CD4-positive, alpha-beta T cell treated with Interleukin-15 for 4 hours (primary cell): ENCODE data around the gene DPP10.
"Not testable (repeated sequence)": the region's sequence is repeated elsewhere in the genome, so short reads cannot be mapped to it uniquely, and the experiment has no call there.

Experiments
- DNase-seq: peaks from one replicate; pipeline ENCODE4 v3.0.0-alpha.2; 2020; ENCODE audit warnings: low spot score

Gene DPP10

DNA sequence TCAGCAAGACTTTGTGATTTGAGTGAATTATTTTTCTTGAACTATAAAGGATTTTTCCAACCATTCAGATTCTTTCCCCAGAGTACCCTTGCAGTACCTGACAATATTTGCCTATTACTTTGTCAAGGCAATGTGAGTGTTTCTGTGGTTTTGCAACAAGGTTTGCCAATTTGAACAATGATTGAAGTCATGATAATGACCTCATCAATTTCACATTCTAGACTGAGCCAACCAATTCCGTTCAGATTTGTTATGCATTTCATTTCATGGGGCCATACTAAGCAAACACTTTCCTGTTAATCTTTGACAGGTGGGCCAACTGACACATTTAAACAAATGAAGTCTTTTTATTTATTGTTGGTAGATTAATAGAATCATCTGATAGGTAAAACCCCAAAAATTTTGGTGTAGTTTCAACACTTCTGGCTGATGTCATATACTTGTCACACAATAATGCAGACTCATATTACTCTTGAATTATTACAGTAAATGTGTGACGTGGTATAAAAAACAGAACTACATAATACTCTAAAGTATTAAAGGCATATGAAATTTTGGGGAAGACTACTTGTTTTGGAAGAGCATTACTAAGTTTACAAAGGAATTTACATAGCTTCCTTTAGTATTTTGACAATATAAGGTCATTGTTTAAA, 526.4 kb downstream of the DPP10 start:
- no peak for DNase-seq

GRCh38 chr2:115004321-115004720, 561.9 kb downstream of the DPP10 start:
- DNase-seq = not testable (repeated sequence)

- DNase-seq = no peak
These were observed 569.3 kb downstream of the DPP10 start for GRCh38 chr2:115011721-115012120.

GRCh38 chr2:115022013-115022412, 579.6 kb downstream of the DPP10 start:
- not testable (repeated sequence) for DNase-seq

DNA sequence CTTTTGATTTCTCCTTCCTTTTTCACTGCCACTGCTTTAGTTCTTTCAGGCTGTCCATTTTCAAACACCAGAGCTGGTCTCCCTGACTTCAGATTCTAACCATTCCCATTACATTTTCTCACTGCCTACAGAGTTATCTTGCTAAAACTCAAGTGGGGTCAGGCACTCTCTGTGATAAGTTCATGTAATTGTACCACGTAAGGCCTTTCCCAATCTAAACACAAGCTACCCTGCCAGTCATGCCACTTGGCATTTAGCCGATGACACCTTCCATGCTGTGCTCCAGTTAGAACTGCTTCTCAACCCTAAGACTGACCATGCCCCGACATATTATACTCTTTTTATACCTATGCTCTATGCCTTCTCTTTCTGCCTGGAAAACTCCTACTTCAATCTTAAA, 592.4 kb downstream of the DPP10 start:
- no peak for DNase-seq

- no peak for DNase-seq
These were observed 594.4 kb downstream of the DPP10 start for GRCh38 chr2:115036818-115037217.

- DNase-seq = no peak
These were observed 615.0 kb downstream of the DPP10 start for GRCh38 chr2:115057473-115057872.

- DNase-seq = no peak
These were observed 627.6 kb downstream of the DPP10 start for GRCh38 chr2:115070002-115070401.

- DNase-seq = no peak
These were observed 629.1 kb downstream of the DPP10 start for GRCh38 chr2:115071534-115071933.

GRCh38 chr2:115075800-115076199, 633.4 kb downstream of the DPP10 start:
- DNase-seq = no peak

DNA sequence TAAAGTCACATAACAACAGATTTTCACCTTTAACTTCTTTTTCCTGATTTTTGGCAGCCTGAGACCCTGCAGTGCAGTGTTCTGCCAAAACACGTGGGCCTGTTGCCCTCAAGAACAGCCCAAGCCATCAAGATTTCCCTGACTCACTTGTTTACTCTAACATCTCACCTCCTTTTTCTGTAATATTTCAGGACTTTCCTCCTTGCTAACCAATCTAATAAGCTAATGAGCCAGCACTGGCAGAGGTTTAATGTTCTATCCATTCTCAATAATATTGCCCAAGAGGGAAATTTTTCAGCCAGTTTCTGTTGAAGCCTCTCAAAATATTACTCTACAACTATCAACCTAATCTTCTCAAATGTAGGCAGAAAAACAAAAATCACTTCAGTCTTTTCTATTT, 635.2 kb downstream of the DPP10 start:
- DNase-seq = no peak

GRCh38 chr2:115083225-115083624, 640.8 kb downstream of the DPP10 start:
- DNase-seq = no peak

- DNase-seq = no peak
These were observed 641.3 kb downstream of the DPP10 start for GRCh38 chr2:115083711-115084110.

DNA sequence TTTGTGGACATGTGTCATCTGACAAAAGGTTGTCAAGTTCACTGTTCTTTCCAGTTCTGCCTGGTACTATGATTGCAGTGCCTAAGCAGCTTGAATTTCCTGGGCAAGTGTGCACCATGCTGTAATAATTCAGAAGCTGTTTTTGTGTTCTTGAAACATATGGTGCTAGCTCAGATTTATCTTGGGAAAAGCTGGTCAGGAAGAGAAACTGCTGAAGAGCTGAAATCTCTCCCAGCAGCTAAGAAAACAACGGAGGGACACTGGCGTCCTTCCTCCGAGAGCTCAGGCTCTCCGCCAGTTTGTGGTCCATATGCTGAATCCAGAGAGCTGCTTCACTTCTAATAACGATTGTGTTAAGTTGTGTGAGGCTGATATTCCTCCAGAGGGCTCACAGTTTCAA, 642.0 kb downstream of the DPP10 start:
- DNase-seq = no peak

- DNase-seq = not testable (repeated sequence)
These were observed 643.7 kb downstream of the DPP10 start for GRCh38 chr2:115086051-115086620.

- no peak for DNase-seq
These were observed 652.0 kb downstream of the DPP10 start for GRCh38 chr2:115094441-115094840.

- no peak for DNase-seq
These were observed 663.5 kb downstream of the DPP10 start for GRCh38 chr2:115105966-115106365.

- DNase-seq = no peak
These were observed 672.7 kb downstream of the DPP10 start for GRCh38 chr2:115115135-115115534.

DNA sequence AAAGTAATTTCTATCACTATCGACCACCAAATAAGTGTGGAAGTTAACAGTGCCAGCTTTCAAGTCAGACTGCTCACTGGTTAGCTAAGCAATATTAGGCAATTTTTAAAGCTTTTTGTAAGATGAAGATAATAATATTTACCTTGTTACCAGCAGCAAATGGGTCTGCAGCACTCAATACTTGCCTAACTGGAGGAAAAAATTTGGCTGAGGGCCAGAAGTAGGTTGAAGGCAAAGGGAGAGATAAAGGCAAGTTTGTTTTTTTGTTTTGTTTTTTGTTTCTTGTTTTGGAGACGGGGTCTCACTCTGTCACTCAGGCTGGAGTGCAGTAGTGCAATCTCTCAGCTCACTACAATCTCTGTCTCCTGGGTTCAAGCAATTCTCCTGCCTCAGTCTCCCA, 675.9 kb downstream of the DPP10 start:
- no peak for DNase-seq

- no peak for DNase-seq
These were observed 676.6 kb downstream of the DPP10 start for GRCh38 chr2:115119086-115119485.

GRCh38 chr2:115122701-115123100, 680.3 kb downstream of the DPP10 start:
- no peak for DNase-seq

DNA sequence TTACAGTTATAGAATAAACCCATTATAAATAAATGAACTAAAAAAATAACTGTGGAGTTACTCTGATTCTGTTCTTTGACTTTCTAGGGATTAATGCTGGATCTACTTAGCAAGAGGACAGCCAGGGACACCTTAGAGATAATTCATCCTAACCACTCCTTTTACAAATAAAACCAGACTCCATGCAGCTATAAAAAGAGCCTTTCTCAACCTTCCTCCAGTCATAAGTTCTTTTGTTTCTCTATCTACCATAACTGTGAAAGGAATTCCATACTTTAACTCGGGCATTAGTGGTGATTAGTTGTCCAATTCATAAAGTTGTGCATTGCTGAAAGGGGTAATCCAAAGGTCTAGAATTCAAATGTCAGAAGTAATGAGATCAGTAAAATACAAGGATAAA, 682.4 kb downstream of the DPP10 start:
- DNase-seq = no peak

DNA sequence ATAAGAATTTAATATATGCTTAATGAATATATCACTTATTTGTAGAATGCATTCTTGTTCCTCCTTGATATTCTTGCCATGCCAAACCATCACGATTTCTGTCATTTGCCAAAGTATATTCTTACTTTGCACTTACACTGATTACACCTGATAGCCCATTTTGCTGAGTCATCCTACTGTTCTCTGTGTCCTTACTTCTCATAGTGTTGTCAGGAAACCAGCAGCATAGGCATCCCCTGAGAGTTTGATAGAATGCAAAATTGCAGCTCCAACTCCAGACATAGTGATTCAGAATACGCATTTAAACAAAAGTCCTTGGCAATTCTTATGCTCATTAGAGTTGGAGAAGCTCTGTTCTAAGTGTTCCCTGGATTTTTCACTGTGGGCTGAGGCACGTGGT, 687.1 kb downstream of the DPP10 start:
- no peak for DNase-seq

GRCh38 chr2:115160531-115161080, 718.2 kb downstream of the DPP10 start:
- no peak for DNase-seq
